Common myeloid progenitor, CD34-positive (primary cell): Measurements from ENCODE around the gene PTPN2.
A peak's percentile ranks its signal among the peaks of the same experiment; 100 is the strongest.

ENCODE experiments used
- CTCF ChIA-PET: fragments of 350-600 bp; sonication (Branson Sonifier 250); formaldehyde crosslinking; loops from one replicate; lab custom pipeline; 2021; ENCODE audit warnings: antibody characterized with exemption; lab: Charles Lee
- POLR2A ChIA-PET: fragments of 350-600 bp; sonication (Branson Sonifier 250); formaldehyde crosslinking; loops from one replicate; lab custom pipeline; 2021; ENCODE audit warnings: antibody characterized with exemption; lab: Charles Lee
- DNase-seq, 3 donors: peaks; one replicate each; pipeline versions ENCODE4 v3.0.0 to v3.0.0-alpha.2; 2013
- H3K27ac ChIP-seq, 2 experiments: 1 replicate in 1 of 2; 2 replicates in 1 of 2; pipeline ENCODE4 v1.7.0; 2013; ENCODE audit warnings: inconsistent platforms in 2 of 2, low read length in 2 of 2, mild to moderate bottlenecking in 2 of 2, low read depth in 1 of 2, moderate library complexity in 1 of 2; ENCODE audit not compliant: severe bottlenecking in 2 of 2, insufficient read depth in 1 of 2, poor library complexity in 1 of 2
- H3K27me3 ChIP-seq, 5 experiments: replicated peaks in 2 of 5; 1 replicate in 3 of 5; 2 replicates in 2 of 5; pipeline versions ENCODE4 v1.6.1 to v1.7.0; 2013; ENCODE audit warnings: low read length in 4 of 5, mild to moderate bottlenecking in 2 of 5, moderate library complexity in 2 of 5, inconsistent platforms in 1 of 5; ENCODE audit not compliant: insufficient read depth in 5 of 5, control insufficient read depth in 4 of 5
- H3K36me3 ChIP-seq, 4 experiments: 1 replicate in 2 of 4; 2 replicates in 2 of 4; pipeline versions ENCODE4 v1.6.1 to v1.7.0; 2013; ENCODE audit warnings: low read length in 3 of 4, control low read depth in 1 of 4, mild to moderate bottlenecking in 1 of 4; ENCODE audit not compliant: control insufficient read depth in 4 of 4, insufficient read depth in 4 of 4
- H3K4me1 ChIP-seq, 4 experiments: 1 replicate in 3 of 4; 2 replicates in 1 of 4; pipeline versions ENCODE4 v1.6.1 to v1.7.1; 2013; ENCODE audit warnings: low read length in 3 of 4, mild to moderate bottlenecking in 3 of 4, control low read depth in 1 of 4, inconsistent platforms in 1 of 4, moderate library complexity in 1 of 4; ENCODE audit not compliant: control insufficient read depth in 4 of 4, insufficient read depth in 4 of 4; ENCODE audit errors: control extremely low read depth in 1 of 4
- H3K4me3 ChIP-seq, 7 experiments: 1 replicate in 4 of 7; 2 replicates in 3 of 7; pipeline versions ENCODE4 v1.5.1 to v1.7.0; 2013; ENCODE audit warnings: mild to moderate bottlenecking in 7 of 7, low read length in 6 of 7, moderate library complexity in 6 of 7, inconsistent platforms in 2 of 7, low read depth in 2 of 7, control low read depth in 1 of 7; ENCODE audit not compliant: insufficient read depth in 4 of 7, control insufficient read depth in 1 of 7; ENCODE audit errors: extremely low read depth in 1 of 7
- H3K9me3 ChIP-seq, 5 experiments: 1 replicate in 4 of 5; 2 replicates in 1 of 5; pipeline versions ENCODE4 v1.6.1 to v1.7.1; 2013; ENCODE audit warnings: low read length in 4 of 5, mild to moderate bottlenecking in 2 of 5, inconsistent platforms in 1 of 5, low read depth in 1 of 5, moderate library complexity in 1 of 5; ENCODE audit not compliant: control insufficient read depth in 4 of 5, insufficient read depth in 2 of 5; ENCODE audit errors: control extremely low read depth in 1 of 5
- WGBS: methylation state at CpG from one replicate; pipeline ENCODE4 v1.1.5; 2013; ENCODE audit not compliant: insufficient coverage; 5-methylcytosine and 5-hydroxymethylcytosine counted together

Gene PTPN2

GRCh38 chr18:12928206-12928605 lies 44.2 kb upstream of the PTPN2 start:
- Histone ChIP-seq H3K9me3 (no peaks in the 10 kb centered on the region), H3K36me3 (no peaks in the 10 kb centered on the region), H3K4me1 (no peaks in the 10 kb centered on the region), H3K4me3 (no peak overlapping the region), H3K27me3 (no peaks in the 10 kb centered on the region), H3K27ac (no peak overlapping the region)
- DNase-seq, result no peak
- WGBS, result no CpG with 5 or more reads among the region's 4 CpGs
- ChIA-PET POLR2A (no interaction called here), CTCF (interaction anchor here (1.1 kb wide), 2 partner anchors 10 to 201 kb away, joined by 3 to 5 read pairs; no protein-coding TSS in a partner anchor)

GRCh38 chr18:12924616-12925015 lies 40.6 kb upstream of the PTPN2 start:
- CTCF ChIA-PET, result interaction anchor here (1.0 to 3.0 kb wide), 4 partner anchors 9 to 198 kb away, joined by 3 to 22 read pairs (median 4); no protein-coding TSS in a partner anchor
- Histone ChIP-seq H3K27ac (no peak overlapping the region), H3K4me1 (no peaks in the 10 kb centered on the region), H3K9me3 (no peaks in the 10 kb centered on the region), H3K36me3 (no peaks in the 10 kb centered on the region), H3K27me3 (no peaks in the 10 kb centered on the region), H3K4me3 (no peak overlapping the region)
- DNase-seq, result no peak
- POLR2A ChIA-PET, result no interaction called here
- WGBS, result 98% methylated on average over 6 of the region's 6 CpGs

- ChIA-PET POLR2A (no interaction called here), CTCF (interaction anchor here (1.1 to 2.3 kb wide), 3 partner anchors 12 to 178 kb away, joined by 3 to 11 read pairs (median 4); no protein-coding TSS in a partner anchor)
- no peak overlapping the region for H3K4me3 ChIP-seq
- H3K27ac ChIP-seq, result no peak overlapping the region
- no peaks in the 10 kb centered on the region for H3K9me3 ChIP-seq
- H3K27me3 ChIP-seq, result no peaks in the 10 kb centered on the region
- no peaks in the 10 kb centered on the region for H3K36me3 ChIP-seq
- H3K4me1 ChIP-seq, result no peaks in the 10 kb centered on the region
- DNase-seq, result no peak
- no CpG with 5 or more reads among the region's 1 CpG for WGBS
Observed at GRCh38 chr18:12922266-12922665, 38.2 kb upstream of the PTPN2 start.

- ChIA-PET CTCF (interaction anchor here (1.1 to 2.3 kb wide), 3 partner anchors 13 to 177 kb away, joined by 3 to 11 read pairs (median 4); no protein-coding TSS in a partner anchor), POLR2A (interaction anchor here (0.6 kb wide), 1 partner anchor 1073 kb away, joined by 4 read pairs; no protein-coding TSS in a partner anchor)
- no peak overlapping the region for H3K4me3 ChIP-seq
- H3K27me3 ChIP-seq, result no peaks in the 10 kb centered on the region
- H3K27ac ChIP-seq, result no peak overlapping the region
- 70% methylated on average over 7 of the region's 7 CpGs for WGBS
- H3K4me1 ChIP-seq, result no peaks in the 10 kb centered on the region
- no peaks in the 10 kb centered on the region for H3K36me3 ChIP-seq
- DNase-seq, result peak in 2 of 3 donors; percentile 10 to 27
- H3K9me3 ChIP-seq, result no peaks in the 10 kb centered on the region
Observed at GRCh38 chr18:12921178-12921577, 37.1 kb upstream of the PTPN2 start.

- DNase-seq, result no peak
- WGBS, result 61% methylated on average over 54 of the region's 75 CpGs
- Histone ChIP-seq H3K27ac (no peak overlapping the region), H3K27me3 (peaks cover 0 to 24% (median 10%) of the 10 kb centered on the region in 5 experiments), H3K4me1 (peaks cover 0 to 14% (median 11%) of the 10 kb centered on the region in 4 experiments), H3K9me3 (peaks cover 0 to 7% (median 5%) of the 10 kb centered on the region in 5 experiments), H3K4me3 (peak overlapping the region in 5 of 7 experiments; percentile 33 to 69 (median 63)), H3K36me3 (no peaks in the 10 kb centered on the region)
- ChIA-PET CTCF (interaction anchor here (1.1 to 1.7 kb wide), 2 partner anchors 21 to 168 kb away, joined by 3 to 5 read pairs; no protein-coding TSS in a partner anchor), POLR2A (interaction anchor here (0.6 to 2.2 kb wide), 3 partner anchors 13 to 210 kb away, joined by 3 to 4 read pairs (median 4); partner anchors contain the start of genes CEP76 and PTPN2)
Observed at GRCh38 chr18:12911929-12912703, 28.1 kb upstream of the PTPN2 start.

- Histone ChIP-seq H3K4me3 (peak overlapping the region; percentile 4 to 69 (median 46)), H3K36me3 (no peaks in the 10 kb centered on the region), H3K27me3 (peaks cover 0 to 30% (median 10%) of the 10 kb centered on the region in 5 experiments), H3K27ac (no peak overlapping the region), H3K4me1 (peaks cover 0 to 14% (median 11%) of the 10 kb centered on the region in 4 experiments), H3K9me3 (peaks cover 0 to 7% (median 5%) of the 10 kb centered on the region in 5 experiments)
- ChIA-PET POLR2A (interaction anchor here (0.6 to 2.2 kb wide), 3 partner anchors 13 to 209 kb away, joined by 3 to 4 read pairs (median 4); partner anchors contain the start of genes CEP76 and PTPN2), CTCF (interaction anchor here (1.0 to 1.7 kb wide), 4 partner anchors 19 to 196 kb away, joined by 3 to 5 read pairs (median 3); no protein-coding TSS in a partner anchor)
- DNase-seq, result peak; percentile 56 to 77 (median 71)
- 8% methylated on average over 70 of the region's 75 CpGs for WGBS
Observed at GRCh38 chr18:12911025-12911928, 27.2 kb upstream of the PTPN2 start.
